HG03095 (cell line): ENCODE results near the gene PRTN3.

Experiments used
- ATAC-seq: cut with Tn5 transposase; IDR thresholded peaks from one replicate; pipeline ENCODE4 v1.9.1; 2021; ENCODE audit warnings: moderate library complexity; ENCODE audit not compliant: unreplicated experiment

The PRTN3 gene

GRCh38 chr19:803099-803561 lies 37.7 kb upstream of the PRTN3 start:
- no peak for ATAC-seq

GRCh38 chr19:803686-804418 lies 36.9 kb upstream of the PRTN3 start:
- no peak for ATAC-seq

- ATAC-seq: no peak
These were observed 36.2 kb upstream of the PRTN3 start for GRCh38 chr19:804419-805165.

GRCh38 chr19:805166-805551 lies 35.6 kb upstream of the PRTN3 start:
- no peak for ATAC-seq

GRCh38 chr19:805600-806550 lies 34.9 kb upstream of the PRTN3 start:
- no peak for ATAC-seq

GRCh38 chr19:806815-807421 lies 33.9 kb upstream of the PRTN3 start:
- no peak for ATAC-seq

- no peak for ATAC-seq
These were observed 33.0 kb upstream of the PRTN3 start for GRCh38 chr19:807627-808422.

- no peak for ATAC-seq
These were observed 32.4 kb upstream of the PRTN3 start for GRCh38 chr19:808423-808775.

- ATAC-seq: no peak
These were observed 30.5 kb upstream of the PRTN3 start for GRCh38 chr19:810077-810855.

- no peak for ATAC-seq
These were observed 29.8 kb upstream of the PRTN3 start for GRCh38 chr19:810883-811489.

- no peak for ATAC-seq
These were observed 29.2 kb upstream of the PRTN3 start for GRCh38 chr19:811506-812048.

GRCh38 chr19:812049-812746 lies 28.6 kb upstream of the PRTN3 start:
- ATAC-seq: no peak

GRCh38 chr19:812747-813218 lies 28.0 kb upstream of the PRTN3 start:
- ATAC-seq: no peak

GRCh38 chr19:813219-814151 lies 27.3 kb upstream of the PRTN3 start:
- no peak for ATAC-seq

GRCh38 chr19:814152-815078 lies 26.4 kb upstream of the PRTN3 start:
- no peak for ATAC-seq
